Gastrocnemius medialis (tissue), 4 donors: ENCODE results near the gene NPNT. TPM values are rescaled to one million over a fixed set of nuclear protein-coding genes. Genes with fewer than 3 reads are reported as not detected.

Experiments used
- ATAC-seq, 2 donors: fragments of 150-250 bp; one replicate each; pipeline ENCODE4 v1.9.1; 2016
- DNase-seq, 2 donors: peaks; one replicate each; pipeline ENCODE4 v3.0.0-alpha.2; 2019
- H3K27ac ChIP-seq, 4 donors: fragments of 200-600 bp; sonication (generic); 1 replicate in 1 of 4; 2 replicates in 3 of 4; pipeline ENCODE4 v1.5.1; 2016 to 2018; ENCODE audit warnings: mild to moderate bottlenecking in 2 of 4, moderate library complexity in 1 of 4
- H3K27me3 ChIP-seq, 3 donors: fragments of 200-600 bp; sonication (generic) in 2 of 3; 1 replicate in 1 of 3; 2 replicates in 2 of 3; pipeline versions ENCODE4 v1.5.1 to v1.6.0; 2016 to 2019; ENCODE audit warnings: mild to moderate bottlenecking in 1 of 3, moderate library complexity in 1 of 3
- H3K36me3 ChIP-seq, 2 donors: fragments of 200-600 bp; sonication (generic) in 1 of 2; one replicate each; pipeline ENCODE4 v1.5.1; 2017 to 2018
- H3K4me1 ChIP-seq, 2 donors: fragments of 200-600 bp; sonication (generic) in 1 of 2; one replicate each; pipeline ENCODE4 v1.5.1; 2016 to 2017; ENCODE audit warnings: mild to moderate bottlenecking in 2 of 2
- H3K4me3 ChIP-seq, 4 donors: fragments of 200-600 bp; sonication (generic) in 3 of 4; 1 replicate in 1 of 4; 2 replicates in 3 of 4; pipeline ENCODE4 v1.5.1; 2016 to 2019; ENCODE audit warnings: mild to moderate bottlenecking in 2 of 4
- H3K9me3 ChIP-seq, 3 donors: fragments of 200-600 bp; sonication (generic) in 2 of 3; 1 replicate in 1 of 3; 2 replicates in 2 of 3; pipeline ENCODE4 v1.5.1; 2016 to 2019
- POLR2A ChIP-seq, 2 donors: fragments of 450-650 bp; IDR thresholded peaks; one replicate each; pipeline ENCODE4 v1.6.1; 2017; ENCODE audit warnings: antibody characterized with exemption in 2 of 2, mild to moderate bottlenecking in 2 of 2, moderate library complexity in 2 of 2
- in situ Hi-C, 4 donors: fragments of 200-750 bp; cut with MboI; loops; one replicate each; pipeline versions ENCODE4 v1.15.0 to v1.8.0; 2017; ENCODE audit warnings: low sequenced_read_pairs in 4 of 4
- intact Hi-C: fragments of 100-400 bp; cut with DNase I; formaldehyde crosslinking; loops from one replicate; pipeline ENCODE4 v1.15.1; 2023; ENCODE audit warnings: low total_unique reads
- total RNA-seq, 4 donors: library from RNA; depleted of rRNA; stranded (reverse); fragments of >200 nt; gene quantifications; one replicate each; pipeline versions ENCODE4 v1.1.0 to v1.2.3, GENCODE V29; 2016
- TF ChIP-seq, protein P1 (sequence below), 5 experiments: fragments of 450-650 bp in 3 of 5; fragments of 200-600 bp in 2 of 5; sonication (generic) in 2 of 5; IDR thresholded peaks in 4 of 5; conservative IDR thresholded peaks in 1 of 5; 1 replicate in 4 of 5; 2 replicates in 1 of 5; pipeline ENCODE4 v1.5.1; 2016 to 2019; ENCODE audit warnings: antibody characterized with exemption in 5 of 5, mild to moderate bottlenecking in 3 of 5, moderate library complexity in 3 of 5

Gene NPNT
- total RNA-seq, 4 donors from 2014 or later, result 0.31 to 6.4 (median 3.0) TPM

DNA sequence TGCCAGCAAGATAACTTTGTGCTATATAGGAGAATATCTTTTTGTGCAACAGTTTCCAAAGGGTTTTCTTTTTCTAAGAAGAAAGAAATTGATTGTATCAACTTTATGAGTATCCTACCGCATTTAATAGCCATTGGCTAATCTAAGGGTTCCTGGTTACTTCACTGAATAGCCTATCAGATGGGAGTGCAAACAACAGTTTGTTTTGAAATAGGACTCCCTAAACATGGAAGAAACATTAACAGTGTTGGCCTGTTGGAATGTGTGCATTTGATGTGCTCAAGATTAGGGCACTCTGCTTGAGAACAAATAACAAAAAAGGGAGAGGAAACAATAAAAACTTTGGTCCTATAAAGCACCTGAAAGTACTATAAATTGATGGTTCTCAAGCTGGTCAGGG is 29.1 kb downstream of the NPNT start:
- no peak for DNase-seq
- no peaks in the 10 kb centered on the region for H3K36me3 ChIP-seq
- peaks cover 0 to 4% of the 10 kb centered on the region in 2 donors for H3K4me1 ChIP-seq
- in situ Hi-C loops (no loop called here), intact Hi-C loops (no loop called here)
- H3K27ac ChIP-seq, result no peak overlapping the region
- no peaks in the 10 kb centered on the region for H3K9me3 ChIP-seq
- no peak overlapping the region for H3K4me3 ChIP-seq
- TF ChIP-seq, protein P1, sequence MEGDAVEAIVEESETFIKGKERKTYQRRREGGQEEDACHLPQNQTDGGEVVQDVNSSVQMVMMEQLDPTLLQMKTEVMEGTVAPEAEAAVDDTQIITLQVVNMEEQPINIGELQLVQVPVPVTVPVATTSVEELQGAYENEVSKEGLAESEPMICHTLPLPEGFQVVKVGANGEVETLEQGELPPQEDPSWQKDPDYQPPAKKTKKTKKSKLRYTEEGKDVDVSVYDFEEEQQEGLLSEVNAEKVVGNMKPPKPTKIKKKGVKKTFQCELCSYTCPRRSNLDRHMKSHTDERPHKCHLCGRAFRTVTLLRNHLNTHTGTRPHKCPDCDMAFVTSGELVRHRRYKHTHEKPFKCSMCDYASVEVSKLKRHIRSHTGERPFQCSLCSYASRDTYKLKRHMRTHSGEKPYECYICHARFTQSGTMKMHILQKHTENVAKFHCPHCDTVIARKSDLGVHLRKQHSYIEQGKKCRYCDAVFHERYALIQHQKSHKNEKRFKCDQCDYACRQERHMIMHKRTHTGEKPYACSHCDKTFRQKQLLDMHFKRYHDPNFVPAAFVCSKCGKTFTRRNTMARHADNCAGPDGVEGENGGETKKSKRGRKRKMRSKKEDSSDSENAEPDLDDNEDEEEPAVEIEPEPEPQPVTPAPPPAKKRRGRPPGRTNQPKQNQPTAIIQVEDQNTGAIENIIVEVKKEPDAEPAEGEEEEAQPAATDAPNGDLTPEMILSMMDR (IDR thresholded peaks at IDR 0.05 in 4 of 5, conservative IDR thresholded peaks at IDR 0.05 in 1 of 5), result no peak
- TF ChIP-seq POLR2A (IDR thresholded peaks at IDR 0.05), result no peak
- no peak for ATAC-seq
- H3K27me3 ChIP-seq, result no peaks in the 10 kb centered on the region

DNA sequence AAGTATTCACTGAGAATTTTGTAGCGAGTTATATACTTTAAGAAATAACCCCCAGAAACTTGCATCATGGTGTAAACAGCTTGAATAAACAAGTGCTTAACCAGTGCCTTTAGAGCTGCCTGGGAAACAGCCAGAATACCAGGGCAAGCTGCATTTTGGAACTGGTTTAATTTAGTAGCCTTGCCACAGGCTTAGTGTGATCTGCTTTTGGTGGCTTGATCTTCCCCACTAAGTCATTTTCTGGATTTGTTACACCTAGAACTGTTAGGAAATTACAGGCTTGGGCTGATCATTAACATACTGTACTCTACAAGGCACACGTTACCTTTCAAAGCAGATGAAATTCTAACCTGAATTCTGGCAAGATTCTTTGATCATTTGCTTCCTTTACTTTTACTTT is 35.4 kb downstream of the NPNT start:
- H3K4me3 ChIP-seq, result no peak overlapping the region
- TF ChIP-seq, protein P1 (IDR thresholded peaks at IDR 0.05 in 4 of 5, conservative IDR thresholded peaks at IDR 0.05 in 1 of 5), result no peak
- TF ChIP-seq POLR2A (IDR thresholded peaks at IDR 0.05), result no peak
- no peaks in the 10 kb centered on the region for H3K36me3 ChIP-seq
- DNase-seq (no peak), ATAC-seq (no peak)
- in situ Hi-C loops (no loop called here), intact Hi-C loops (no loop called here)
- H3K27ac ChIP-seq, result no peak overlapping the region
- H3K27me3 ChIP-seq, result no peaks in the 10 kb centered on the region
- H3K4me1 ChIP-seq, result no peaks in the 10 kb centered on the region
- no peaks in the 10 kb centered on the region for H3K9me3 ChIP-seq

DNA sequence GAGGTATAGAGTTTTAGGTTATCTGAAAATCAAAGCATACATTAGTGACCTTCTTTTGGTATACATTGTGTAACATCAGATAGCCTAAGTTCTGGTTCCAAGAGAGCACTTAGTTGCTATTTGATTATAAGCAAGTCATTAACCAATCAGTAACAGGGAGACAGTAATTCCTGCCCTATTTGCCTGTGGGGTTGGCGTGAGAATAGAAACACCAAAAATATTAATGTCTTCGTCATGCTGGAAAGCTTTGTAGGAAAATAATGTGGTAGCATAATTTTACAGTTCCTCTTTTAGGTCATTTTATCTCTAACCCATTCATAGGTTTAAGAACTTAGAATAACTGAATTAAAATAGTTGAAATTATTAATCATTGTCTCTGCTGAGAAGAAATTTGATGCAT is 37.8 kb downstream of the NPNT start:
- in situ Hi-C loops, result no loop called here
- no peak overlapping the region for H3K4me3 ChIP-seq
- no peaks in the 10 kb centered on the region for H3K36me3 ChIP-seq
- H3K4me1 ChIP-seq, result no peaks in the 10 kb centered on the region
- no peaks in the 10 kb centered on the region for H3K9me3 ChIP-seq
- DNase-seq (no peak), ATAC-seq (no peak)
- TF ChIP-seq, protein P1 (IDR thresholded peaks at IDR 0.05 in 4 of 5, conservative IDR thresholded peaks at IDR 0.05 in 1 of 5), result no peak
- no peak for TF ChIP-seq POLR2A (IDR thresholded peaks at IDR 0.05)
- H3K27me3 ChIP-seq, result no peaks in the 10 kb centered on the region
- intact Hi-C loops, result no loop called here
- no peak overlapping the region for H3K27ac ChIP-seq

DNA sequence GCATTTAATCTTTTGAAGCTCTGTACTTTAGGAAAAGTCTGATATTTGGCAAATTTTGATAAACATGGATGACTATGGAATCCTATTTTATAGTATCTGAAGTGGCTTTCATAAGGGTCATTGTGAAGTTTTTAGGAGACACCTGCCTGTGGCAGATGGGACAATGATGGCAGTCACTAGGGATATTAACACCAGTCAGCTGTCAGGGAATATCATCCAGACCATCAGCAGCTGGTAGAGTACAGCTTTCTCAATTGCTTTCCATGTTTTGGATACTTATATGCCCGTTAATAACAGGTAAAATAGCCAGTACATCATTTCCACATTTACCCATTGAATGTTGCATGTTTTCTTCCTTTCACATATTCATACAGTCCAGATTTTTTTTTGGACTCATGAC is 39.1 kb downstream of the NPNT start:
- ATAC-seq (no peak), DNase-seq (no peak)
- H3K36me3 ChIP-seq, result no peaks in the 10 kb centered on the region
- H3K27ac ChIP-seq, result no peak overlapping the region
- no peaks in the 10 kb centered on the region for H3K4me1 ChIP-seq
- intact Hi-C loops (no loop called here), in situ Hi-C loops (no loop called here)
- H3K27me3 ChIP-seq, result no peaks in the 10 kb centered on the region
- H3K4me3 ChIP-seq, result no peak overlapping the region
- TF ChIP-seq, protein P1 (IDR thresholded peaks at IDR 0.05 in 4 of 5, conservative IDR thresholded peaks at IDR 0.05 in 1 of 5), result no peak
- TF ChIP-seq POLR2A (IDR thresholded peaks at IDR 0.05), result no peak
- no peaks in the 10 kb centered on the region for H3K9me3 ChIP-seq

DNA sequence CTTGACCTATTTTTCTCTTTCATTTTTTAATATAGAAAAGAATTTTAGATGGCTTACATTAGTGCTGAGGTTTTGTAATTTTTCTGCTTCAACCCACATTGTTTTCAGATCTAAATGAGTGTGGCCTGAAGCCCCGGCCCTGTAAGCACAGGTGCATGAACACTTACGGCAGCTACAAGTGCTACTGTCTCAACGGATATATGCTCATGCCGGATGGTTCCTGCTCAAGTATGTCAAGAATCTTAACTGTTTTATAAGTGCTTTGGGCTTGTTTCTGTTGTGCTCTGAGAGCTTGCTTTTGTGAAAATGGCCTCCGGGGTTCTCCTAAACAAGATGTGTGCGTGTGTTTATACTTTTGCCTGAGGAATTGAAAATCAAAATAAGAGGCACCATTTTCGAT is 41.6 kb downstream of the NPNT start:
- no peaks in the 10 kb centered on the region for H3K27me3 ChIP-seq
- intact Hi-C loops, result no loop called here
- in situ Hi-C loops, result no loop called here
- ATAC-seq (no peak), DNase-seq (no peak)
- H3K27ac ChIP-seq, result no peak overlapping the region
- TF ChIP-seq, protein P1 (IDR thresholded peaks at IDR 0.05 in 4 of 5, conservative IDR thresholded peaks at IDR 0.05 in 1 of 5), result no peak
- TF ChIP-seq POLR2A (IDR thresholded peaks at IDR 0.05), result no peak
- H3K4me3 ChIP-seq, result no peak overlapping the region
- no peaks in the 10 kb centered on the region for H3K9me3 ChIP-seq
- no peaks in the 10 kb centered on the region for H3K36me3 ChIP-seq
- no peaks in the 10 kb centered on the region for H3K4me1 ChIP-seq
